ENCODE data around the gene EHHADH. TPM values are rescaled to one million over a fixed set of nuclear protein-coding genes. Genes with fewer than 3 reads are reported as not detected.
"Not testable (repeated sequence)": the region's sequence is repeated elsewhere in the genome, so short reads cannot be mapped to it uniquely, and the experiment has no call there.

The EHHADH gene
- total and polyA plus RNA-seq, 5 experiments from 2014 or later = 1.0 to 5.4 (median 2.5) TPM

DNA sequence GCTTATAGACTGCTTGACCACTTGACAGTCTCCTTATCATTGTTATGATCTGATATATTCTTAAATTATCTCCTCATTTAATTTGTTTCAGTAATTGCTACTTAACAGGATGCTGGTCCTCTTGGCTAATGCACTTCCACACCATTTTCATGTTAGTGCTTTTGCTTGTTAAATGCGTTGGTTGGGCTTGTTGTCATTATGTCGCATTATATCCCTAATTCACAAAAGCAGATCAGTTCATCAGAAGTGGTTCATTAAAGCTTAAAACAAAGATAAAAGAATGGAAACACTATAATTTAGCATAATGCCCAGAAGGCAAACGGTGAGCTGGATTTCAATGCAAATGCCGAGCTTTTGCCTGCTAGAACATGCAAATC, 17.1 kb upstream of the EHHADH start:
- no peak overlapping the region for H3K27ac Mint-ChIP-seq
- peaks cover 25 to 69% (median 43%) of the 10 kb centered on the region in 5 donors for H3K27me3 Mint-ChIP-seq
- peaks cover 0 to 4% (median 0%) of the 10 kb centered on the region in 3 donors for H3K36me3 Mint-ChIP-seq
- H3K4me3 Mint-ChIP-seq = no peak overlapping the region
- POLR2A ChIA-PET = no interaction called here
- H3K4me1 Mint-ChIP-seq = no peaks in the 10 kb centered on the region
- ATAC-seq = no peak
- H3K9me3 Mint-ChIP-seq = peaks cover 0 to 15% (median 4%) of the 10 kb centered on the region in 9 donors
- no peak for DNase-seq

- peak; percentile 37 to 52 for ATAC-seq
- peaks cover 0 to 4% (median 0%) of the 10 kb centered on the region in 3 donors for H3K36me3 Mint-ChIP-seq
- no peaks in the 10 kb centered on the region for H3K4me1 Mint-ChIP-seq
- peaks cover 0 to 15% (median 4%) of the 10 kb centered on the region in 9 donors for H3K9me3 Mint-ChIP-seq
- H3K4me3 Mint-ChIP-seq = no peak overlapping the region
- H3K27ac Mint-ChIP-seq = no peak overlapping the region
- POLR2A ChIA-PET = no interaction called here
- peaks cover 25 to 66% (median 43%) of the 10 kb centered on the region in 5 donors for H3K27me3 Mint-ChIP-seq
- DNase-seq = no peak
These were observed 16.6 kb upstream of the EHHADH start for GRCh38 chr3:185270262-185270955.

DNA sequence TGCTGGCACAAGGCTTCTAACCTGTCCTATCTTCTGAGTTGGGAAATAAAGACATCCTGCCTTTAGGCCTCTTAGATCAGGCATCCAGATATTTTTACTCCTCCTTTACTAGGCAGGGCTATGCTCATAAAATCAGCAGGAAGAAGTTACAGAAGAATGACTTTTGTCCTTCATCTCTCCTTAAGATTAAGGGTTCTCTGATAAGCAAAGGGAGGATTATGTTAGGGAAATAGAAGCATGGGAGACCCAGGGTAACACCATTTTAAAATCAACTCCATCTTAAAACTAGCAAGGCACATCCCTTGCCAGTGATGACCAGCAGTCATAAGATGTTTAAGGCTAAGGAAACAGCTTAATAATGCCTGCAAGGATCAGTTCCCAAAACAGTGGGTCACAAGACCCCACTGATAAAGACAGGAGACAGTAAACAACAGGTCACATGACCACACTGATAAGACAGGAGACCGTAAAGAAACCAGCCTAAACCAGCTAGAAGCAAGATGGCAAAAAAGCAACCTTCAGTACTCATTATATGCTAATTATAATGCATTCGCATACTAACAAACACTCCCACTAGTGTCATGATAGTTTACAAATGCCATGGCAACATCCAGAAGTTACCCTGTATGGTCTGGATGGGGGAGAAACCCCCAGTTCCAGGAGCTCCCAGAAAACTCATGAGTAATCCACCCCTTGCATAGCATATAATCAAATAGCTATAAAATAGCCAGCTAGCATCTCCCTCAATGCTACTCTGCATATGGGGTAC, 14.5 kb upstream of the EHHADH start:
- ATAC-seq = no peak
- peaks cover 0 to 4% (median 0%) of the 10 kb centered on the region in 9 donors for H3K9me3 Mint-ChIP-seq
- H3K4me3 Mint-ChIP-seq = no peak overlapping the region
- no peak overlapping the region for H3K27ac Mint-ChIP-seq
- H3K36me3 Mint-ChIP-seq = no peaks in the 10 kb centered on the region
- no peaks in the 10 kb centered on the region for H3K4me1 Mint-ChIP-seq
- POLR2A ChIA-PET = no interaction called here
- no peak for DNase-seq
- peaks cover 17 to 51% (median 38%) of the 10 kb centered on the region in 5 donors for H3K27me3 Mint-ChIP-seq

DNA sequence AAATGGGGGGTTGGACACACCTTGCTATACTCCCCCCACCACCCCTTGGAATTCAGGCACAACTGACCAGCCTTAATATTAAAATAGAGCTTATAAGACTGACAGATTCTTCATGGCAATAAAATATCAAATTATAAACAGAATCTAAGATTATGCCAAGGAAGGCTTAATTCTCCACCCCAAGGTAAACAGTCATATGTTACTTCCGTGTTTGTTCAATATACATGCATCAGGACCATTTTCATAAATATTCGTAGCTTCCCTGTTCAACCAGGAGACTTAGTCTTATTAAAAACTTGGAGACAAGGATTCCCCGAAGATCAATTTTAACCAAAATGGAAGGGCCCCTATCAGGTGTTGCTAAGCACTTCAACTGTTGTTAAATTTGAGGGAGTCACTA, 13.3 kb upstream of the EHHADH start:
- ATAC-seq = no peak
- Mint-ChIP-seq H3K36me3 (no peaks in the 10 kb centered on the region), H3K27ac (no peak overlapping the region), H3K27me3 (peaks cover 14 to 42% (median 28%) of the 10 kb centered on the region in 5 donors), H3K4me1 (no peaks in the 10 kb centered on the region), H3K9me3 (no peaks in the 10 kb centered on the region), H3K4me3 (no peak overlapping the region)
- no peak for DNase-seq
- POLR2A ChIA-PET = no interaction called here

GRCh38 chr3:185264849-185265553, 11.2 kb upstream of the EHHADH start:
- DNase-seq (no peak), ATAC-seq (no peak)
- no peaks in the 10 kb centered on the region for H3K9me3 Mint-ChIP-seq
- no peaks in the 10 kb centered on the region for H3K36me3 Mint-ChIP-seq
- no peaks in the 10 kb centered on the region for H3K4me1 Mint-ChIP-seq
- POLR2A ChIA-PET = no interaction called here
- H3K27me3 Mint-ChIP-seq = peaks cover 10 to 26% (median 21%) of the 10 kb centered on the region in 5 donors
- H3K27ac Mint-ChIP-seq = no peak overlapping the region
- no peak overlapping the region for H3K4me3 Mint-ChIP-seq

DNA sequence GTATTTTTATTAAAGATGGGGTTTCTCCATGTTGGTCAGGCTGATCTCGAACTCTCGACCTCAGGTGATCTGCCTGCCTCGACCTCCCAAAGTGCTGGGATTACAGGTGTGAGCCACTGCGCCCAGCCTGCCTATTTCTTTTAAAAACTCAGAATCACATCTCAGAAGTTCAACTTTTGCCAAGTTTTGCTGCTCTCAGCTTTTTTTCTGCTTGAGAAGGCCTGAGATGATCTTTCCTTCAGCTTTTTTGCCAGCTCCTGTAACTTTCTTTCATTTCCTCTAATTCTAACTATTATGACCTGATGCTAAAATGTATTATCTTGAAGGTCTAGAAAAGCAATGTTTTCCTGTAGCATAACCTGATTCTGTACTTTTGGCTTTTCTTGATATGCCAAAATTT, 9.6 kb upstream of the EHHADH start:
- Mint-ChIP-seq H3K4me3 (no peak overlapping the region), H3K27me3 (peaks cover 2 to 23% (median 14%) of the 10 kb centered on the region in 5 donors), H3K9me3 (peaks cover 0 to 13% (median 4%) of the 10 kb centered on the region in 9 donors), H3K27ac (no peak overlapping the region), H3K4me1 (no peaks in the 10 kb centered on the region), H3K36me3 (no peaks in the 10 kb centered on the region)
- POLR2A ChIA-PET = no interaction called here
- DNase-seq (no peak), ATAC-seq (no peak)

GRCh38 chr3:185257334-185257733, 3.5 kb upstream of the EHHADH start:
- H3K4me3 Mint-ChIP-seq = no peak overlapping the region
- H3K27me3 Mint-ChIP-seq = peaks cover 0 to 11% (median 0%) of the 10 kb centered on the region in 5 donors
- no peak for ATAC-seq
- POLR2A ChIA-PET = no interaction called here
- H3K4me1 Mint-ChIP-seq = peaks cover 0 to 5% (median 1%) of the 10 kb centered on the region in 4 donors
- H3K36me3 Mint-ChIP-seq = no peaks in the 10 kb centered on the region
- H3K9me3 Mint-ChIP-seq = peaks cover 0 to 37% (median 16%) of the 10 kb centered on the region in 9 donors
- no peak for DNase-seq
- H3K27ac Mint-ChIP-seq = no peak overlapping the region

GRCh38 chr3:185254799-185255198, 950 bp upstream of the EHHADH start:
- ATAC-seq (no peak), DNase-seq (no peak)
- Mint-ChIP-seq H3K27me3 (peaks cover 0 to 10% (median 0%) of the 10 kb centered on the region in 5 donors), H3K4me3 (peak overlapping the region in 9 of 10 donors; percentile 8 to 87 (median 79)), H3K9me3 (peaks cover 0 to 36% (median 15%) of the 10 kb centered on the region in 9 donors), H3K4me1 (peaks cover 0 to 5% (median 1%) of the 10 kb centered on the region in 4 donors), H3K36me3 (no peaks in the 10 kb centered on the region), H3K27ac (peak overlapping the region in 2 of 10 donors; percentile 39 to 51)
- POLR2A ChIA-PET = no interaction called here

DNA sequence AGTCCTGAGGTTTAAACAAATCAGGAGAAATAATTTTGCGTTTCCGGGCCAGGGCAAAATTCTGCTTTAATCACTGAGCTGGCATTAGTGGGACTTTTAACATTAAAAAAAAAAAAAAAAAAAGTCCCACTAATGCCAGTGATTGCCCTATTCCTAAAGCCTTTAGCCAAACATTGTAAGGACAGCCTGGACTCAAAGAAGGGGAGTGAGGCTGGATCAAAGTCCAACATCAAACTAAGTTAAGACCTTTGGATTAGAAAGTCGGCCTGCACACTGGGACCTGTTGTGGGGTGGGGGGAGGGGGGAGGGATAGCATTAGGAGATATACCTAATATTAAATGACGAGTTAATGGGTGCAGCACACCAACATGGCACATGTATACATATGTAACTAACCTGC, 716 bp downstream of the EHHADH start:
- Mint-ChIP-seq H3K27ac (peak overlapping the region in 1 of 10 donors; percentile 70), H3K4me3 (peak overlapping the region in 8 of 10 donors; percentile 22 to 87 (median 44)), H3K9me3 (peaks cover 0 to 22% (median 6%) of the 10 kb centered on the region in 9 donors)
- not testable (repeated sequence) for H3K4me1 Mint-ChIP-seq, H3K36me3 Mint-ChIP-seq, DNase-seq, H3K27me3 Mint-ChIP-seq, ATAC-seq
- POLR2A ChIA-PET = interaction anchor here (0.6 kb wide), 1 partner anchor 28 kb away, joined by 4 read pairs; no protein-coding TSS in a partner anchor

GRCh38 chr3:185251272-185251671, 2.6 kb downstream of the EHHADH start:
- POLR2A ChIA-PET = no interaction called here
- H3K36me3 Mint-ChIP-seq = peaks cover 5 to 13% (median 12%) of the 10 kb centered on the region in 3 donors
- DNase-seq (no peak), ATAC-seq (no peak)
- H3K27ac Mint-ChIP-seq = no peak overlapping the region
- peaks cover 0 to 5% (median 1%) of the 10 kb centered on the region in 4 donors for H3K4me1 Mint-ChIP-seq
- peaks cover 0 to 15% (median 4%) of the 10 kb centered on the region in 9 donors for H3K9me3 Mint-ChIP-seq
- peaks cover 0 to 8% (median 0%) of the 10 kb centered on the region in 5 donors for H3K27me3 Mint-ChIP-seq
- peak overlapping the region in 1 of 10 donors; percentile 4 for H3K4me3 Mint-ChIP-seq

GRCh38 chr3:185250653-185251052, 3.2 kb downstream of the EHHADH start:
- no peak for ATAC-seq
- H3K36me3 Mint-ChIP-seq = peaks cover 11 to 18% (median 14%) of the 10 kb centered on the region in 3 donors

DNA sequence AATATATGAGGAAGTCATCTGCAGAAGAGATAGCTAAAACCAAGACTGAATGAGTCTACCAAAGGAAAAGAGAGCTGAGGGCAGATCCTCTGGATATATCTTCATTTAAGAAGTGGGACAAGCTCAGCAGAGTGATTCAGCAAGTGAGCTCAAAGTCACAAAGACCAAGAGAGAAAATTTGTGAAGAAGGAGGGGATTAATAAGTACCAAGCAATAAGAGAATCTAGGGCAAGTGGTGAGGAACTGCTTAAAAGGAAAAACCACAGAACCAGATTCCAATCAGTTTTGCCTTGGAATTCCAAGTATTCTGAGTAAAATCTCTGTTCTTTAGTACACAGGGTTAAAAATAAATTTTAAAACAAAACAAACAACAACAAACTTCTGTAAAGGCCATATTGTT, 3.6 kb downstream of the EHHADH start:
- H3K4me1 Mint-ChIP-seq = peaks cover 0 to 5% (median 1%) of the 10 kb centered on the region in 4 donors
- ATAC-seq (no peak), DNase-seq (no peak)
- peaks cover 11 to 22% (median 14%) of the 10 kb centered on the region in 3 donors for H3K36me3 Mint-ChIP-seq
- POLR2A ChIA-PET = no interaction called here
- H3K4me3 Mint-ChIP-seq = no peak overlapping the region
- peaks cover 0 to 8% (median 0%) of the 10 kb centered on the region in 5 donors for H3K27me3 Mint-ChIP-seq
- peaks cover 0 to 19% (median 6%) of the 10 kb centered on the region in 9 donors for H3K9me3 Mint-ChIP-seq
- H3K27ac Mint-ChIP-seq = no peak overlapping the region

More at GRCh38 chr3:185250653-185251052, 3.2 kb downstream of the EHHADH start:
- POLR2A ChIA-PET = no interaction called here
- Mint-ChIP-seq H3K4me1 (peaks cover 0 to 5% (median 1%) of the 10 kb centered on the region in 4 donors), H3K27me3 (peaks cover 0 to 8% (median 0%) of the 10 kb centered on the region in 5 donors), H3K4me3 (no peak overlapping the region), H3K27ac (no peak overlapping the region), H3K9me3 (peaks cover 0 to 17% (median 6%) of the 10 kb centered on the region in 9 donors)
- no peak for DNase-seq

All from naive thymus-derived CD8-positive, alpha-beta T cell (primary cell).